ENCODE measurements around the gene DNAJC30. TPM values are rescaled to one million over a fixed set of nuclear protein-coding genes. Genes with fewer than 3 reads are reported as not detected.

DNAJC30 gene
- total RNA-seq (2021; fragmentation: NEBNext Ultra II Directional; extraction: Animal tissue kit (Norgen Biotek cat#: 25700)), result 6.0 and 6.1 TPM in 2 replicates
- polyA plus RNA-seq (2011; rRNA removed), result 6.3 and 10.0 TPM in 2 replicates
- polyA plus RNA-seq (2011; cell fraction: cytosol; rRNA removed), result 5.9 TPM
- polyA plus RNA-seq (2011; cell fraction: nucleus; rRNA removed), result 6.7 TPM
- 3.7 to 5.1 TPM (median 4.4 TPM) in 4 replicates for polyA plus RNA-seq (2012, experiment 1 of 2)
- 5.4 TPM for polyA plus RNA-seq (2012, experiment 2 of 2)
- 5.8 TPM for polyA plus RNA-seq (2013, experiment 1 of 2)
- 5.2 TPM for polyA plus RNA-seq (2013, experiment 2 of 2)
- 3.4 and 4.4 TPM in 2 replicates for polyA minus RNA-seq (2011; rRNA and poly(A)+ RNA removed)
- 3.7 TPM for polyA minus RNA-seq (2011; cell fraction: cytosol; rRNA and poly(A)+ RNA removed)
- 10.2 TPM for polyA minus RNA-seq (2011; cell fraction: nucleus; rRNA and poly(A)+ RNA removed)
- long read RNA-seq, experiment 1, transcript DNAJC30-201 (1 exons, 2,485 nt), result major isoform, 13 of 13 reads
- long read RNA-seq, experiment 1, partial matches to known transcripts, result 0 of 13 reads
- long read RNA-seq, experiment 1, other reads (novel, unspliced or antisense), result 0 of 13 reads
- long read RNA-seq, experiment 2, result 0 reads

- FAIRE-seq (no peak), DNase-seq (ENCODE audit: low read depth in 1 of 2, low spot score in 2 of 2) (peak; percentile 89 to 94)
- peak within 1 kb of the TSS; percentile 82 to 99 (median 95) for H3K4me3 ChIP-seq (ENCODE audit: extremely low read depth in 1 of 4, insufficient read depth in 2 of 4, low read depth in 3 of 4, low read length in 4 of 4)
- ChIA-PET CTCF (ENCODE audit: partially characterized antibody) (interaction anchor here (1.2 kb wide), 1 partner anchor 8 kb away, joined by 3 read pairs; no protein-coding TSS in a partner anchor), POLR2A (ENCODE audit: partially characterized antibody) (interaction anchor here (0.7 to 1.7 kb wide), 7 partner anchors 12 to 84 kb away, joined by 3 to 5 read pairs (median 3); no protein-coding TSS in a partner anchor)
- H4K8ac ChIP-seq (ENCODE audit: extremely low read depth, insufficient read depth, low read length), result peak within 1 kb of the TSS; percentile 98; the same call in 1 of the 2 replicates
- peak within 1 kb of the TSS; percentile 74 for H3K56ac ChIP-seq (replicated peaks; ENCODE audit: insufficient read length, low read depth, low read length)
- peak within 1 kb of the TSS; percentile 97 for H3K18ac ChIP-seq (ENCODE audit: extremely low read depth, low read length)
- H2AK5ac ChIP-seq (ENCODE audit: low read depth, low read length), result peak within 1 kb of the TSS; percentile 7; the same call in 1 of the 2 replicates
- peaks cover 3 to 7% (median 3%) of the 10 kb centered on the region in 4 experiments; a peak in 5 of 7 replicates for H3K4me1 ChIP-seq (replicated peaks in 1 of 4; ENCODE audit: control insufficient read depth in 3 of 4, insufficient read depth in 4 of 4, low read length in 3 of 4)
- no peak within 1 kb of the TSS for H2BK20ac ChIP-seq (ENCODE audit: low read length)
- H2BK12ac ChIP-seq (ENCODE audit: low read depth, low read length), result peak within 1 kb of the TSS; percentile 55; the same call in 1 of the 2 replicates
- peak within 1 kb of the TSS; percentile 89 for H3K27ac ChIP-seq (ENCODE audit: low read depth, low read length)
- H3K23ac ChIP-seq (ENCODE audit: insufficient read length), result no peak within 1 kb of the TSS
- peaks cover 5 to 11% (median 7%) of the 10 kb centered on the region in 4 experiments; a peak in 6 of 8 replicates for H3K36me3 ChIP-seq (ENCODE audit: control insufficient read depth in 2 of 4, insufficient read depth in 4 of 4, low read length in 3 of 4)
- peak within 1 kb of the TSS; percentile 90 for H4K5ac ChIP-seq (ENCODE audit: insufficient read length, low read depth, low read length)
- H4K20me1 ChIP-seq (replicated peaks in 1 of 2; ENCODE audit: control insufficient read depth in 1 of 2, insufficient read depth in 2 of 2, low read length in 2 of 2), result peaks cover 0 to 7% of the 10 kb centered on the region in 2 experiments
- 0 out of 2 replicates have a peak within 1 kb of the TSS, but pooled peaks have one; percentile 72 for H2BK15ac ChIP-seq (ENCODE audit: low read length)
- H3K4ac ChIP-seq (replicated peaks; ENCODE audit: insufficient read length, low read depth, low read length), result peak within 1 kb of the TSS; percentile 62
- peak within 1 kb of the TSS; percentile 57 for H2BK120ac ChIP-seq (replicated peaks; ENCODE audit: low read depth, low read length)
- H3K27me3 ChIP-seq (replicated peaks in 1 of 4; ENCODE audit: control insufficient read depth in 3 of 4, extremely low read depth in 1 of 4, insufficient read depth in 3 of 4, low read length in 3 of 4), result no peaks in the 10 kb centered on the region; a peak in 1 of 7 replicates
- H3K23me2 ChIP-seq (ENCODE audit: low read depth, low read length), result peaks cover 15% of the 10 kb centered on the region
- 1% methylated on average over 53 of the region's 68 CpGs; no CpG with 5 or more reads in 1 of the 2 experiments for WGBS, 2 experiments (ENCODE audit: extremely low coverage in 1 of 2, insufficient coverage in 1 of 2, insufficient read length in 1 of 2, insufficient replicate concordance in 2 of 2, low coverage in 1 of 2, low lambda C conversion rate in 2 of 2, missing lambda C conversion rate in 1 of 2)
- peaks cover 6% of the 10 kb centered on the region; the same call in 1 of the 2 replicates for H3K79me1 ChIP-seq (ENCODE audit: low read depth, low read length)
- H3K4me2 ChIP-seq (ENCODE audit: insufficient read depth in 1 of 2, low read depth in 2 of 2, low read length in 2 of 2), result peak within 1 kb of the TSS; percentile 93 to 94
- peak within 1 kb of the TSS; percentile 36; the same call in 1 of the 2 replicates for H2AFZ ChIP-seq (ENCODE audit: low read length)
- H4K91ac ChIP-seq (replicated peaks; ENCODE audit: insufficient read length, low read length), result peak within 1 kb of the TSS; percentile 87
- peaks cover 25 to 69% of the 10 kb centered on the region in 2 experiments for H3K79me2 ChIP-seq (ENCODE audit: control insufficient read depth in 1 of 2, insufficient read depth in 2 of 2, low read length in 2 of 2)
- H3K9me3 ChIP-seq (ENCODE audit: insufficient read depth in 2 of 2, low read depth in 1 of 2, low read length in 1 of 2), result no peaks in the 10 kb centered on the region
- H3K14ac ChIP-seq (ENCODE audit: insufficient read length), result no peak within 1 kb of the TSS
- H3K9ac ChIP-seq (replicated peaks in 1 of 4; ENCODE audit: extremely low read depth in 1 of 4, low read depth in 3 of 4, low read length in 3 of 4), result peak within 1 kb of the TSS; percentile 89 to 95 (median 91)
- peak within 1 kb of the TSS; percentile 98 for H2BK5ac ChIP-seq (ENCODE audit: low read depth, low read length)
- TF ChIP-seq ASH2L (IDR thresholded peaks at IDR 0.05; ENCODE audit: low read length) (peak; percentile 86), POU5F1 (IDR thresholded peaks at IDR 0.05; ENCODE audit: low read depth, low read length) (no peak), POLR2A (IDR thresholded peaks at IDR 0.05; ENCODE audit: control extremely low read depth in 1 of 2, low read depth in 2 of 2, low read length in 2 of 2) (peak; percentile 95 to 98), SRF (IDR thresholded peaks at IDR 0.05; ENCODE audit: low read depth, low read length) (peak; percentile 82), HDAC2 (IDR thresholded peaks at IDR 0.05; ENCODE audit: borderline replicate concordance in 1 of 2, low read depth in 2 of 2, low read length in 2 of 2) (peak in 1 of 2 experiments; percentile 64; a peak in 1 of 4 replicates), BACH1 (IDR thresholded peaks at IDR 0.05; ENCODE audit: low read length) (no peak), EGR1 (IDR thresholded peaks at IDR 0.05; ENCODE audit: borderline replicate concordance, low read depth, low read length) (no peak), TCF12 (IDR thresholded peaks at IDR 0.05; ENCODE audit: low read depth, low read length) (peak; percentile 86; the same call in 1 of the 2 replicates)
- TF ChIP-seq, protein P1, sequence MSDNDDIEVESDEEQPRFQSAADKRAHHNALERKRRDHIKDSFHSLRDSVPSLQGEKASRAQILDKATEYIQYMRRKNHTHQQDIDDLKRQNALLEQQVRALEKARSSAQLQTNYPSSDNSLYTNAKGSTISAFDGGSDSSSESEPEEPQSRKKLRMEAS (IDR thresholded peaks at IDR 0.05), result peak; percentile 77
These were observed at the start of gene DNAJC30, which contains the start of gene BUD23 for GRCh38 chr7:73683056-73683787. Gene DNAJC30 (minus strand): TSS chr7:73683453. CDS start chr7:73683423, 30 bp downstream. Gene BUD23 (plus strand): TSS chr7:73683597. CDS start chr7:73683626, 29 bp downstream.
